HepG2 (cell line): ENCODE measurements around the gene LAG3. TPM values are rescaled to one million over a fixed set of nuclear protein-coding genes. Genes with fewer than 3 reads are reported as not detected.

Experiments used
- DNMT1 ChIP-seq: sonication (generic); formaldehyde crosslinking; IDR thresholded peaks from 2 replicates; pipeline ENCODE4 v1.5.1; 2020; ENCODE audit warnings: mild to moderate bottlenecking, missing genetic modification reagents
- E2F5 ChIP-seq: sonication (generic); formaldehyde crosslinking; conservative IDR thresholded peaks from 2 replicates; pipeline ENCODE4 v1.4.0; 2020; ENCODE audit warnings: missing genetic modification reagents
- FOXC1 ChIP-seq: sonication (generic); formaldehyde crosslinking; IDR thresholded peaks from 2 replicates; pipeline ENCODE4 v1.8.0; 2022; ENCODE audit warnings: mild to moderate bottlenecking, missing genetic modification reagents, borderline replicate concordance
- IRF2 ChIP-seq: IDR thresholded peaks from 2 replicates; pipeline ENCODE4 v1.6.1; 2018; ENCODE audit warnings: missing genetic modification reagents, missing compliant biosample characterization
- KLF13 ChIP-seq: sonication (generic); formaldehyde crosslinking; IDR thresholded peaks from 2 replicates; pipeline ENCODE4 v1.4.0; 2020; ENCODE audit warnings: mild to moderate bottlenecking, missing genetic modification reagents
- NFATC3 ChIP-seq: sonication (generic); formaldehyde crosslinking; IDR thresholded peaks from 2 replicates; pipeline ENCODE4 v1.5.1; 2020; ENCODE audit warnings: mild to moderate bottlenecking, missing genetic modification reagents
- POLR2G ChIP-seq: fragments of 200-400 bp; formaldehyde crosslinking; IDR thresholded peaks from 2 replicates; pipeline ENCODE4 v1.6.1; 2018; ENCODE audit warnings: mild to moderate bottlenecking, low read depth, low read length, moderate library complexity
- SALL1 ChIP-seq: sonication (generic); formaldehyde crosslinking; IDR thresholded peaks from 2 replicates; pipeline ENCODE4 v1.8.0; 2022; ENCODE audit warnings: mild to moderate bottlenecking, missing genetic modification reagents
- TRIM24 ChIP-seq: sonication (generic); formaldehyde crosslinking; IDR thresholded peaks from 2 replicates; pipeline ENCODE4 v1.8.0; 2022; ENCODE audit warnings: mild to moderate bottlenecking, missing genetic modification reagents
- TSC22D2 ChIP-seq: sonication (generic); formaldehyde crosslinking; IDR thresholded peaks from 2 replicates; pipeline ENCODE4 v1.5.1; 2020; ENCODE audit warnings: missing genetic modification reagents, mild to moderate bottlenecking, borderline replicate concordance
- XBP1 ChIP-seq: sonication (generic); formaldehyde crosslinking; IDR thresholded peaks from 2 replicates; pipeline ENCODE4 v1.5.0; 2020; ENCODE audit warnings: missing genetic modification reagents
- ZNF331 ChIP-seq: sonication (generic); formaldehyde crosslinking; IDR thresholded peaks from 2 replicates; pipeline ENCODE4 v1.4.0; 2020; ENCODE audit warnings: missing genetic modification reagents
- ZNF414 ChIP-seq: sonication (generic); formaldehyde crosslinking; IDR thresholded peaks from 2 replicates; pipeline ENCODE4 v1.5.0; 2020; ENCODE audit warnings: missing genetic modification reagents
- ZNF44 ChIP-seq: sonication (generic); formaldehyde crosslinking; IDR thresholded peaks from 2 replicates; pipeline ENCODE4 v1.5.1; 2020; ENCODE audit warnings: mild to moderate bottlenecking, missing genetic modification reagents
- ZNF563 ChIP-seq: sonication (generic); formaldehyde crosslinking; IDR thresholded peaks from 2 replicates; pipeline ENCODE4 v1.8.0; 2022; ENCODE audit warnings: mild to moderate bottlenecking, moderate library complexity, missing genetic modification reagents
- ZNF687 ChIP-seq: sonication (generic); formaldehyde crosslinking; IDR thresholded peaks from 2 replicates; pipeline ENCODE4 v1.5.1; 2020; ENCODE audit warnings: mild to moderate bottlenecking, missing genetic modification reagents, moderate library complexity
- ZNF746 ChIP-seq: sonication (generic); formaldehyde crosslinking; IDR thresholded peaks from 2 replicates; pipeline ENCODE4 v1.8.0; 2022; ENCODE audit warnings: mild to moderate bottlenecking, missing genetic modification reagents
- ZSCAN29 ChIP-seq: sonication (generic); formaldehyde crosslinking; conservative IDR thresholded peaks from 2 replicates; pipeline ENCODE4 v1.4.0; 2020; ENCODE audit warnings: mild to moderate bottlenecking, missing genetic modification reagents
- polyA plus RNA-seq, 8 experiments: library from polyadenylated mRNA; depleted of rRNA in 3 of 8; stranded (reverse) in 7 of 8; unstranded in 1 of 8; fragments of >200 nt; fragmentation: Illumina TruSeq in 4 of 8; extraction: Trizol in 4 of 8; gene quantifications; 2 replicates each; pipeline versions ENCODE4 v1.2.1 to v1.2.3, GENCODE V29; 2011 to 2016; ENCODE audit warnings: low read depth in 4 of 8, missing spikeins in 1 of 8, mixed read lengths in 1 of 8; ENCODE audit not compliant: insufficient read depth in 1 of 8
- total RNA-seq, 5 experiments: library from RNA; depleted of rRNA; stranded (reverse); fragments of >200 nt; fragmentation: Illumina TruSeq; extraction: Trizol; gene quantifications; 2 replicates each; pipeline ENCODE4 v1.2.3, GENCODE V29; 2016; ENCODE audit warnings: low read depth in 1 of 5
- TF ChIP-seq, protein P1 (sequence below): sonication (generic); formaldehyde crosslinking; IDR thresholded peaks from 2 replicates; pipeline ENCODE4 v1.4.0; 2020; ENCODE audit warnings: missing genetic modification reagents
- TF ChIP-seq, protein P2 (sequence below): sonication (generic); formaldehyde crosslinking; IDR thresholded peaks from 2 replicates; pipeline ENCODE4 v1.5.1; 2020; ENCODE audit warnings: missing genetic modification reagents, mild to moderate bottlenecking, borderline replicate concordance

The LAG3 gene
- total and polyA plus RNA-seq, 2 of the 13 experiments (the other 11 are each of a cell fraction or from before 2014, with no cell fraction given): 0.11 to 0.26 TPM

DNA sequence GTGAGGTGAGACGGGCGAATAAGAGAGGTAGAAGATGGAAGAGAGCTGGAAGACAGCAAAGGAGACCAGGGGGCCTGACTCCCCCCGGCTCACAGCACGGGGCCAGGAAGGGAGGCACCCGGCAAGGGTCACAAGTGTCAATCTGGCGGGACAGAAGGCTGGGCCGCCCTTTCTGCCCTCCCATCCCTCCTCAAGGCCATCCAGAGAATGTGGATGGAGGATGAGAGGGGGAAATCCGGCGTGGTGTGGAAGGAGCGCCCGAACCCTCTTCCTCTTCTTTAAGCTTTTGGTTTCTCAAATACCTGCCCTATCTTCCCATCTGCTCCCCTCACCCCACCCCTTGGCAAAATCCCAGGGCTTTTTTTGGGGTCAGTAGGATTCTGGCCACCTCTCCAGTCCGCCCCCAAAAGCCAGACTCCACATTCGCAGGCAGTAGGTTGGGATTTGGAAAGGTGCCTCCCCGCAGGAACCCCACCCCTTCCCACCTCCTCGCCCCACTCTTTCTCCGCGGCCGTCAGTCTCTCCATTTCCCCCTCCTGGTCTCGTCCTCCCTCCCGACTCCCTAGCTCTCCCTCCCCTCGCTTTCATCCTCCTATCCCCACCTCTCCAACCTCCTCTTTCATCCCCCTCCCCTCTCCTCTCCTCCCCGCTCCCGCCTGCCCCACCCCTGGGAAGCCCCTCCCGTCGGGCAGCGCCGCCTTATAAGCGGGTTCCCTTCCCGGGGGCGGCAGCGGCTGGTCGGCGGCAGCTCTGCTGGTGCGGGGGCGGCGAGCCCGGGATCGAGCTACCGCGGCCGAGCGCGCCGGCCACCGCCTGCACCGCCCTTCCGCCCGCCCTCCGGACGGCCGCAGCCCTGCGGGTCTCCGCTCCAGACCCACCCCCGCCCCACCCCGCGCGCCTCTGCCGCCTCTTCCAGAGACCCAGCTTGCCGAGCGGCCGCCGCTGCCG, 6.4 kb upstream of the LAG3 start, which contains the start of gene PTMS (continued):
- TF ChIP-seq ZNF746 (CRISPR knock-in tag) (peak; percentile 91), ZNF563 (0 out of 2 replicates have a peak, but pooled peaks have one; percentile 48), ZNF44 (CRISPR knock-in tag) (no peak), IRF2 (CRISPR knock-in tag) (0 out of 2 replicates have a peak, but pooled peaks have one; percentile 22), TSC22D2 (CRISPR knock-in tag) (no peak), E2F5 (CRISPR knock-in tag) (no peak), DNMT1 (CRISPR knock-in tag) (no peak), TRIM24 (CRISPR knock-in tag) (no peak), KLF13 (no peak), ZNF414 (CRISPR knock-in tag) (peak; percentile 70; the same call in 1 of the 2 replicates), ZSCAN29 (CRISPR knock-in tag) (no peak), XBP1 (no peak), POLR2G (peak; percentile 91), SALL1 (peak; percentile 34; the same call in 1 of the 2 replicates), NFATC3 (CRISPR knock-in tag) (no peak), ZNF331 (0 out of 2 replicates have a peak, but pooled peaks have one; percentile 33), FOXC1 (CRISPR knock-in tag) (0 out of 2 replicates have a peak, but pooled peaks have one; percentile 25), ZNF687 (CRISPR knock-in tag) (peak; percentile 8; the same call in 1 of the 2 replicates)
- TF ChIP-seq, protein P1, sequence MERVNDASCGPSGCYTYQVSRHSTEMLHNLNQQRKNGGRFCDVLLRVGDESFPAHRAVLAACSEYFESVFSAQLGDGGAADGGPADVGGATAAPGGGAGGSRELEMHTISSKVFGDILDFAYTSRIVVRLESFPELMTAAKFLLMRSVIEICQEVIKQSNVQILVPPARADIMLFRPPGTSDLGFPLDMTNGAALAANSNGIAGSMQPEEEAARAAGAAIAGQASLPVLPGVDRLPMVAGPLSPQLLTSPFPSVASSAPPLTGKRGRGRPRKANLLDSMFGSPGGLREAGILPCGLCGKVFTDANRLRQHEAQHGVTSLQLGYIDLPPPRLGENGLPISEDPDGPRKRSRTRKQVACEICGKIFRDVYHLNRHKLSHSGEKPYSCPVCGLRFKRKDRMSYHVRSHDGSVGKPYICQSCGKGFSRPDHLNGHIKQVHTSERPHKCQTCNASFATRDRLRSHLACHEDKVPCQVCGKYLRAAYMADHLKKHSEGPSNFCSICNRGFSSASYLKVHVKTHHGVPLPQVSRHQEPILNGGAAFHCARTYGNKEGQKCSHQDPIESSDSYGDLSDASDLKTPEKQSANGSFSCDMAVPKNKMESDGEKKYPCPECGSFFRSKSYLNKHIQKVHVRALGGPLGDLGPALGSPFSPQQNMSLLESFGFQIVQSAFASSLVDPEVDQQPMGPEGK (CRISPR knock-in tag): peak; percentile 93
- TF ChIP-seq, protein P2, sequence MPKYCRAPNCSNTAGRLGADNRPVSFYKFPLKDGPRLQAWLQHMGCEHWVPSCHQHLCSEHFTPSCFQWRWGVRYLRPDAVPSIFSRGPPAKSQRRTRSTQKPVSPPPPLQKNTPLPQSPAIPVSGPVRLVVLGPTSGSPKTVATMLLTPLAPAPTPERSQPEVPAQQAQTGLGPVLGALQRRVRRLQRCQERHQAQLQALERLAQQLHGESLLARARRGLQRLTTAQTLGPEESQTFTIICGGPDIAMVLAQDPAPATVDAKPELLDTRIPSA (CRISPR knock-in tag): no peak
